Activated gamma-delta T cell treated with Interleukin-2 at 50 U/mL for 16 hours (primary cell): Measurements from ENCODE around the gene H2AZ1.
"Not testable (repeated sequence)": the region's sequence is repeated elsewhere in the genome, so short reads cannot be mapped to it uniquely, and the experiment has no call there.

Source experiments
- DNase-seq: peaks from one replicate; pipeline ENCODE4 v3.0.0-alpha.2; 2020

H2AZ1 gene

DNA sequence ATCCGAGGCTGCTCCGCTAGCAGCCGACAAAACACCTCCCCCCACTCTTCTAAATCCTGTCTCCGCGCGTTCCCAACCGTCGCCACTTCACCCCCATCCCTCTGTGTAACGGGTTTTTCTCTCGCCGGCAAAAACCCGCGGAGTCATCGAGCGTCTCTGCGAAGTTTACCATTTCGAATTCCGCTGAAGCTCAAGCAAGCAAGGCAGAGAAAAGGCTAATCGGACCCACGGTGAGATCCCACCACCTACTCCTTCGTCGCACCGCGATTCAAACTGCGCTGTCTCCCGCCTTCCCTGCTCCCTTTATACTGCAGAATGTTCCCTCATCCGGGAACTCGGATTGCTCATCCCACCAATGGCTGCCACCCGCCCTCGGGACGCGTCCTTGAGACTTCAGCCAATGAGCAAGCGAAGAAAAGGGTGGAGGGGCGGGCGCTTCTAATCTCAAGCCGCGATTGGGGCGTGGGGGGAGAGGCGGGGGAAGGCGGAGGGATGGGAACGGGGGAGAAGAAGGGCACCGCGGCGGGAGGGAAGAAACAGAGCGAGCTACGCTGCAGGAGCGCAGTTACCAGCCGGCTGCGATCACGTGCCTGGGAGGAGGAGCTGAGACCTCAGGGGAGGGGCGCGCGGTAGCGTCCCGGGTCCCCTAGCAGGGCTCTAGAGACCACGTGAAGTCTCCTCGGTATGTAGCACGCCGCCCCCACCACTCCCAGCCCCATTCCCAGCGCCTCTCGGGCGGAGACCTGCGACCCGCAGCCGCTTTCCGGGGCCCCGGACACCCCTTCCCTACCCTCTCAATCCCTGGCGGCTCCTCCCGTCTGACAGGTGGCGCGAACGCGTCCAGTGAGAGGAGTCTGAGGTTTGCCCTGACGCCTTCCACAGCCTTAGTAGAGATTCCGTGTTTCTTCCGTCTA lies at the start of gene H2AZ1:
TSS of gene H2AZ1 (minus strand) at position 277 of the 914 bp plus-strand sequence. CDS start at position 172, 105 bp downstream.
- peak; percentile 97 for DNase-seq

DNA sequence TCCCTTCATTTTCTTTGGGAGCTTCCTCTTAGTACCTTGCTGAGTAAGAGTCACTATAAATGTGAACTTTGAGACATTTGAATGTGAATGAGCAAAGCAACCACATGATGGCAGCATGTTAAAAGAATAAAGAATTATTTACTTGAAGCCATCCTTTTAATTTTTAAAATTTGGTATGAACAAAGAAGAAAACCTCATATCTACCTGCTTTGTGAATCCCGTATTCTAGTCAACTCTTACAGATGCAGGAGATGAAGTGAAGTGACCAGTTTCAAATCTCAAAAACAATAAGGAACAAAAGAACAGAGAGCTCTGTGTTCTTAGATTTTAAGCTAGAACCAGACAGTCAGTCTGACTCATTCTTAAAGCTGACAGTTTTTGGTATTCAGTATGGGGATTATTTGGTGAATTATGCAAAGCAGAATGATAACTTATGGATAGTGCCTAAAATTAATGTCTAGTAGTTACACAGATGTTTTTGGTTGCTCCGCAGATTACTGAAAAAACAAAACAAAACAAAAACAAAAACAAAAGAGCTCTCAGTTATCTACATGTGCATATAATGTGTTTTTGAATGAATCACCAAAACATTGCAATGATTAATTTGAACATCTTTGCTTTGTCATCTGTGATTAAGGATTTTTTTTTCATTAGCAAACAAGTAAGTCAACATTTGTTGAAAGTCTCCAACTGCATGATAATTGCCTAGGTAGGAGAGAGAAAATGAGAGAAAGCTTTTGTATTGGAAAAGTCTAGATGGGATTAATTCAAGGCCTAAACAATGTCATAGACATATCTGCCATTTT lies 48.2 kb upstream of the H2AZ1 start:
- DNase-seq, result no peak

- DNase-seq, result no peak
Observed at GRCh38 chr4:99991741-99992140, 41.7 kb upstream of the H2AZ1 start.

GRCh38 chr4:99987681-99988080 lies 37.6 kb upstream of the H2AZ1 start:
- no peak for DNase-seq

DNA sequence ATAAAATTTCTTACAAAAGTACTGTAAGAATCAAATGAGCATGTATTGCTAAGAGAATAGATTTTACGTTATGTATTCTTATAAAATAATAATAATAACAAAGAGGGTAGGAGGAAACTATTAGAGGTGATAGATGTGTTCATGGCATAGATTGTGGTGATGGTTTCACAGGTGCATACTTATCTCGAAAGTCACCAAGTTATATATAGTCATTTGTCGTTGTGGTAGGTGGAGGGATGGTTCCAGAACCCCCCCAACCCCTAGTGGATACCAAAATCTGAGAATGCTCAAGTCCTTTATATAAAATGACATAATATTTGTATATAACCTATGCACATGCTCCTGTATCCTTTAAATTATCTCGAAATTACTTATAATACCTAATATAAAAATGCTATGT lies 36.7 kb upstream of the H2AZ1 start:
- no peak for DNase-seq

DNA sequence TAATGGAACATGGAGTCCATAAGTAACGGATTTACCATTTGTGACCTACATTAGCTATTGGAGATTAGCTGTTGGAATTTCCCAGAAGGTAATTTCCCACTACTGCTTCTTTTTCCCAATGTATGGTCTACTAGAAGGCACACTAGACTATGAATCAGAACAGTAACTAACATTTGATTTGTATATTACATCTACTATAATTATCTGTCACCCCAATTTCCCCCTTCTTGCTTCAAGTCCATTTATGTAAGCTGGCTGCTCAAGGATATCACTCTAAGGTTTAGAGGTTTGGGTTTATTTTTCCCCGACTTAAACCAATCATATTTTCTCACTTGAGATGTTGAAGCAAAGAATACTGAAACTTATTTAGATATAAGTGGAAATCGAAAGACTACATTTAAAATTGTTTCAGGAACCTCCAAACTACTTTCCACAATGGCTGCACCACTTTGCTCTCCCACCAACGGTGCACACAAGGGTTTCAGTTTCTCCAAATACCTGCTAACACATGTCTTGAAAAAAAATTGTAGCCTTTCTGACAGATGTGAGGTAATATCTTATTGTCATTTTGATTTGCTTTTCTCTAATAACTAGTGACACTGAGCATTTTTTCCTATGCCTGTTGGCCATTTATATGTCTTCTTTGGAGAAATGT lies 33.3 kb upstream of the H2AZ1 start:
- DNase-seq, result no peak

DNA sequence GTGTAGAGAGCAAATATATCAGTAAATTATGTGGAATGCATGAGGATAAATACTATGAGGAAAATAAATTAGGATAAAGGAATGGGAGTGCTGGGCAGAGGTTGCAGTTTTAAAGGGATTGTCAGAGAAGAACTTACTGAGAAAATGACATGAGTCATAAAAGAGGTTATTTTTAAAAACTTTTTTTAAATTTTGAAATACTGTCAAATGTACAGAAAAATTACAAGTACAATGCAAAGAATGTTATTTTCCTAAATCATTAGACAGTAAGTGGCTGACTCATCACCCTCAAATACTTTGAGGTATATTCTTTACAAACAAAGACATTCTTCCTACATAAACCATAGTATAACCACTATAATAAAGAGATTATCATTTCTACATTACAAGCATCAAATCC lies 29.8 kb upstream of the H2AZ1 start:
- DNase-seq, result no peak

GRCh38 chr4:99971453-99972111 lies 21.5 kb upstream of the H2AZ1 start:
- DNase-seq, result no peak

DNA sequence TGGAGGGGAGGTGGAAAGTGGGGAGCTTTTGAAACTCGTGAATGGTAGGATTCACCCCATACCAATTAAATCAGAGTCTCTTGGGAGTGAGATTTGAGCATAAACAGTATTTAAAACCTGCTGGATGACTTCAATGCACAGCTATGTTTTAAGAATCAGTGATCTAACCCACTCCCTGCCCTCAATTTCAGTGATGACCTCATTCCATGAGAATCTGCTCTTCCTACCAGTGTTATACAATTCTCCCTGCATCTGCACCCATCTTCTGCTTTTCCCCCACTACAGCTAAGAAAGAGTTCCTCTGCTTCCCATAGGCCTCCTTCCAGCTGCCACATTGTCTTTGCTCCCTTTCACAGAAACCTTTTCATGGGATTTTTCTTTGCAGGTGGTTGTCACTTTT lies 18.3 kb upstream of the H2AZ1 start:
- DNase-seq, result no peak

DNA sequence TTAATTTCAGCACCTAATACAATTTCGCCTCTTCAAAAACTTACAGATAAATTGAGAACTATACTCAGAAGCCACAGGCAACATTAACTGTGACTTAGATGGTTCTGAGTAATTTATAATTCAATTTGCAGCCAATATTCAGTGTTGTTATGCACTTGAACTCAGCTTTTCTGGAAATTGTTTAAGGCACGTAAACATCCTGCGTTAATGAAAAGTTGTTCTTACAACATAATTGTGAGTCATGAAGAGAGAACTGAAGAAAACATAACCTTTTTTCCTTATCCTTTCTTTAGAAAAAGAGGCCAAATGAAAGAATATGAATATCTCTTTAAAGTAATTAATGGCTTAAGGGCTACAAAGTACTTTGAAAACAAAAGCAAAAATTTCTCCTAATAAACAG lies 16.6 kb upstream of the H2AZ1 start:
- DNase-seq, result no peak

GRCh38 chr4:99965674-99966350 lies 15.7 kb upstream of the H2AZ1 start:
- no peak for DNase-seq

DNA sequence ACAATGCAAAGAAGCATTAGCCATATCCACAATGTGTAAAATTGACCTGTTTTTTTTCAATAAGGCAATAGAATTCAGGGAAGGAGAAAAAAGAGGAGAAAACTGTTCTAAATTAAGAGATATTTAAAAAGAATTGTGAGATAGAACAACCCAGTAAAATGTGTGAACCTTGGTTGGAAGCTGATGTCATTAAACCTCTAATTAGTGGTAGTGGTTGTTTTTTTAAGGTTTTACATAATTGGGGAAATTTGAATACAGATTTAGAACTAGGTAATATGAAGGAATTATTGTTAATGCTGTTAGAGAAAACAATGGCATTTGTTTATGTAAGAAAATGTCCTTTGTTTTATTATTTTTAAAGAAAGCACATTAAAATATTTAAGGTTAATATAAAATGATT lies 15.1 kb upstream of the H2AZ1 start:
- no peak for DNase-seq

DNA sequence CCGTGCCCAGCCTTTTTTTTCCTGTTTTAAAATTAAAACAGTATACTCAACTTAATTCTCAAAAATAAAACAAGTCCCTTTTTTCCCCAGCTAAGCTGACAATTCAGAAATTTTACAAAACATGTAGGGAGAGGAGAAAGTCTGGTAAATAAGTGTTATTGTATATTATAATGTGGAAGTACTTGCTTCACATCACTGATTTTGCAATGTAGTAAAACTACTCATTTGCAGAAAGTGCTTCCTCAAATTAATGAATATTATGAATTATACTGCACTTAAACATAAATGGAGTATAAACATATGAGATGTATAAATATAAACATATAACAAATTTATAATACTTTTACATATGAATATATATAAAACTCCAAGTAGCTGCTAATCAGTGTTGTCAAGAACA lies 11.6 kb upstream of the H2AZ1 start:
- no peak for DNase-seq

DNA sequence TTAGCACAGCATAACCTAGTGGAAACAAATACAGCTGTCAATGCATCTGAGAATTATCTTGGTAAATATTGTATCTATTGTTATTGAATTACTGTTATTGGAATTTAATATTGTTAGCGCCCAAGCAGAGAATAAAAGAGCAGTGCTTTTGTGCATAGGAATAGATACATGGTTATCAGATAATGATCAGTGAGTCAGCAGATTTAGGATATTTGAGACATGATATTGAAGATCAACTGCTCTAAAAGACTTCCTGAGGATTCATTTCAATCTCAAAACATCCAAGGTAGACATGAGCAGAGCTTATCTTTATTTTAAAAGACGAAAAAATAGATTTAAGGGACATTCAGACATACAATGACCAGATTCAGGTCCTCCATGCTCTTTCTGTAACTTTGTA lies 10.6 kb upstream of the H2AZ1 start:
- DNase-seq, result no peak

DNA sequence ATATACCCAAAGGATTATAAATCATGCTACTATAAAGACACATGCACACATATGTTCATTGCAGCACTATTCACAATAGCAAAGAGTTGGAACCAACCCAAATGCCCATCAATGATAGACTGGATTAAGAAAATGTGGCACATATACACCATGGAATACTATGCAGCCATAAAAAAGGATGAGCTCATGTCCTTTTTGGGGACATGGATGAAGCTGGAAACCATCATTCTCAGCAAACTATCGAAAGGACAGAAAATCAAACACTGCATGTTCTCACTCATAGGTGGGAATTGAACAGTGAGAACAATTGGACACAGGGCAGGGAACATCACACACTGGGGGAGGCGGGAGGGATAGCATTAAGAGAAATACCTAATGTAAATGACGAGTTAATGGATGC lies 8.1 kb upstream of the H2AZ1 start:
- not testable (repeated sequence) for DNase-seq

GRCh38 chr4:99950913-99951254 lies 809 bp upstream of the H2AZ1 start:
- DNase-seq, result no peak

DNA sequence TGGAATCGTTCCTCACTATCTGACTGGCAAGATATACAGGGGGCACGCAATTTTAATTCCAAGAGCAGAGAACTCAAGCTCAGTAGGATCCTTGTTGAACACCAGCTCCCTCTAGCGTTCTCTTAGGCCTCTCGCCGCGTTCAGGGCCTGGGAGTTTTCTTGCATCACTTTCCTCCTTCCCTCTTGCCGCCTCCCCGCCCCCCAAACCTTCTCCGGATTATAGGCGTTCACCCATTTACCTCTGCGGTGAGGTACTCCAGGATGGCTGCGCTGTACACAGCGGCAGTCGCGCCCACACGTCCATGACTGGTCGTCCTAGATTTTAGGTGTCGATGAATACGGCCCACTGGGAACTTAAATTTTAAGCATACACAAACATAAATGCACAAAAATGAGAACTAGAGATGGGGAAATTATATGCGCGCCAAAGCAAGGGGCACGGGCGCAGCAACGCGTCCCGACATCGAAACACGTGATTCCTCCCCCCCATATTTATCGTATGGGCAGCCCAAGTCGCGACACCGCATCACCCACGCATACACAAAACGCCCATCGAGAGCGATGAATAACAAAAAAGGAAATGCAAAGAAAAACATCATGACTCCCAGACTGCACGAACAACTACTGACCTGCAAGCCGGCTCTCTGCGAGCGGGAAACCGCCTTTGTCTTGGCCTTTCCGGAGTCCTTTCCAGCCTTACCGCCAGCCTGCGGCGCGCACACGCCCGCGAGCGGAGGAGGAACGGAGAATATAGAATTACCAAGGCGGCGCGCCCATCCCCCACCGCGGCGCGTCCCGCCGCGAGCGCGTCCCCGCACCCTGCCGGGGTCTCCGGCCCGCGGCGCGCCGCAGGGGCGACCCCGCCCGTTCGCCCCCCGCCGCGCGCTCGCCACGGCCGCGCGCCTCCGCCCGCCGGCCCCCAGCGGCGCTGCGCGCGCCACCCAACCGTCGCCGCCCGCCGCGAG lies 759 bp downstream of the H2AZ1 start:
- peak; percentile 81 for DNase-seq

DNA sequence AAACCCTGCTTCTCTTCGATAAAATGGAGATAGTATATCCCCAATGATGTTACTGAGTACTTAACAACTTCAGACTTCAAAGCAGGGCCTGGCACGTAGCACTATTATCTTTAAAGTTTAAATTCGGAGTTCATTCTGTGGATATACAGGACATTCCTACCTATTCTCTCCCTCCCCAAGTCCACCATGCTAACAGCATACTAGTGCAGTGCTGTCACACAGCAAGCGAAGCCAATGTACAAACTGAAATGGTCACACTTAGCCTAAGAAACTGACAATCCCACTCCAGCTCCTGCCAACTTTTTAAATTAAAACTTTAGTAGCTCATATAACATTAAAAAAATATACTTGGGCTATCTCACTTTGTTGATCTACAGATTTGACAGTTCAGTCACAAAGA lies 2.5 kb downstream of the H2AZ1 start:
- DNase-seq, result no peak

DNA sequence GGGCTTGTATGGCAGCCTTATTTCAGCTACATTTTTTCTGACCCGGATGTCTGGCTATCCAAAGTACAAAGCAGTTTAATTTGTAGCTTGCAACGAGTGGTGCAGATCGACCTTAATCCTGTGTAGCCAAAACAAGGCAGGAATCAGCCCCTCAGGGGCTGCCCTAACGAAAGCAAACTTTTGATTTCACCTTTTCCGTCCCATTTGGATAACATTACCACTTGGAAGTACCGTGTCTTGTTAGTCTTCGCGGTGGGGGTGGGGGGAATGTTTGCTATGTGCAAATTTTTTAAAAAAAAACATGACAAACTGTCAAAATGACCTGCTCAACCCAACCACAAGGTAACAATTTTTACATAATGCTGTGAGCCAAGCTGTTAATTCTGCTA lies 2.9 kb downstream of the H2AZ1 start:
- DNase-seq, result no peak

DNA sequence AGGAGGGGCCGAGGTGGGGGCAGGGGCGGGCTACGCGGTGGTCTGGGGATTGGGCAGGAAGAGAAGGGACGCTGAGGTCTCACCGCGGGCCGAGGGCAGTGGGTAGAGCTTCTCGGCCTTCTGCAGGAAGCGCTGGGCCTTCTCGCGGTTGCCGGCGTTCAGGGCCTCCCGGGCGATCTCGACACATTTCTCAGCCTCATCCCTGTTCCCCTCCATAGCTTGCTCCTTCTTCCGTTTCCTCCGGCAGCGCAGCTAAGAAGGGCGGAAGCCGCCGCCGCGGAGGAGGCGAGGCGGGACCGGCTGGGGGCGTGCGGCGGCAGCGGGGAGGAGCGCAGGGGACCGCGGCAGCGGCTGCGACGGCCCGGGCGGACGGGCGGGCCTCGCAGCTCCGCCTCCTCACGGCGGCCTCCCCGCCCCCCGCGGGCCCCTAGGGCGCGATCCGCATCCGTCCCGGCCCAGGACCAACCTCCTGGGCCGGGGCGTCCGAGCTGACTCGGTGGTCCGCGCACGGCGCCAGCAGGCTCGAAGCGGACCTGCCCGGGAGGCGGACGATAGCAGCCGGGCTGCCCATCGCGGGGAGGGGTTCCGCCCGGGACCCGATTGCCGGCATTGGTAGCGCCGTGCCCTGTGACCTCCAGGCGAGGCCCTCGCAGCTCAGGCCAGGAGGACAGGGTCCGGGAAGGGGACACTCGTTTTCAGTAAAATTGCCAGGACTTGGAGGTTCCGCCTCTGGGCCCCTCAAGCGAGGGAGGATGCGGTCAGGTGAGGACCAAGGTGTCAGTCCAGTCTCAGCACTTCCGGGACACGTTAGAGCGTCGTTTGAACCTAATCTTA lies 3.5 kb downstream of the H2AZ1 start, which contains the start of gene DNAJB14:
TSS of gene DNAJB14 (minus strand) at position 263 of the 834 bp plus-strand sequence. CDS start at position 216, 47 bp downstream.
- DNase-seq, result peak; percentile 73
